GM19372 (cell line): ENCODE results near the gene CPNE7.
"Not testable (repeated sequence)": the region's sequence is repeated elsewhere in the genome, so short reads cannot be mapped to it uniquely, and the experiment has no call there.

Experiments used
- ATAC-seq: cut with Tn5 transposase; IDR thresholded peaks from one replicate; pipeline ENCODE4 v1.9.1; 2021; ENCODE audit warnings: mild to moderate bottlenecking, low read depth, moderate library complexity; ENCODE audit not compliant: unreplicated experiment

CPNE7 gene

DNA sequence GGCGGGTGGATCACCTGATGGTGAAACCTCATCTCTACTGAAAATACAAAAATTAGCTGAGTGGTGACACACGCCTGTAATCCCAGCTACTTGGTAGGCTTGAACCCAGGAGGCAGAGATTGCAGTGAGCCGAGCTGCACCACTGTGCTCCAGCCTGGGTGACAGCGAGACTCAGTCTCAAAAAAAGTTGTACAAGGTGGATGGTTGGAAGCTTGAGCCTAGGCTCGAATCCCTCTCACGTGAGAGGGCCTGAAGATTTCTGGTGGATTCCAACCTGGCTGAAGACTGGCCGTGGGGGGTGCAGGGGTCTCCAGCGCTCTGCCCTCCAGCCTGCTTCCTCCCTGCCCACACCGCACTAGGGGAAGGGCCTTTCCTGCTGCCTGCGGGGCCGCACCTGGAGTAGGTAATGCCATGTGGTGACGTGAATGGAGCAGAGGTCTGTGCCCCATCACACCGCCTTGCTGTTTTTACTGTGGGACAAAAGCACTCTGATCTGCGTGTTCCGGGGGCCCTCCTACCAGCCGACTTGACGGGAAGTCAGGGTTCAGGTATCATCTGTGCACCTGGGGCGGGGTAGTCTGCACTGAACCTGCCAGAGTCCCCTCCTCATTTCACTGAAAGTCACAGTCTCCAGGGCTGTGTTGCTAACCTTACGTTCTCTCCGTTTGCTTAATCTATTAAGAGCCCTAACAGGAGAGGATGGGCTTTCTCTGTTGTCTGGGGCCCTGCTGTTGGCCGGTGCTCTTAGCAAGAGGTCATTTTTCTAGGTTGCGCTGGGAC, 10.9 kb upstream of the CPNE7 start:
- ATAC-seq: no peak

- no peak for ATAC-seq
These were observed 10.4 kb upstream of the CPNE7 start for GRCh38 chr16:89565256-89565505.

- ATAC-seq: no peak
These were observed 9.8 kb upstream of the CPNE7 start for GRCh38 chr16:89565506-89566372.

- ATAC-seq: no peak
These were observed 7.6 kb upstream of the CPNE7 start for GRCh38 chr16:89567656-89568594.

- no peak for ATAC-seq
These were observed 5.8 kb upstream of the CPNE7 start for GRCh38 chr16:89569506-89570341.

DNA sequence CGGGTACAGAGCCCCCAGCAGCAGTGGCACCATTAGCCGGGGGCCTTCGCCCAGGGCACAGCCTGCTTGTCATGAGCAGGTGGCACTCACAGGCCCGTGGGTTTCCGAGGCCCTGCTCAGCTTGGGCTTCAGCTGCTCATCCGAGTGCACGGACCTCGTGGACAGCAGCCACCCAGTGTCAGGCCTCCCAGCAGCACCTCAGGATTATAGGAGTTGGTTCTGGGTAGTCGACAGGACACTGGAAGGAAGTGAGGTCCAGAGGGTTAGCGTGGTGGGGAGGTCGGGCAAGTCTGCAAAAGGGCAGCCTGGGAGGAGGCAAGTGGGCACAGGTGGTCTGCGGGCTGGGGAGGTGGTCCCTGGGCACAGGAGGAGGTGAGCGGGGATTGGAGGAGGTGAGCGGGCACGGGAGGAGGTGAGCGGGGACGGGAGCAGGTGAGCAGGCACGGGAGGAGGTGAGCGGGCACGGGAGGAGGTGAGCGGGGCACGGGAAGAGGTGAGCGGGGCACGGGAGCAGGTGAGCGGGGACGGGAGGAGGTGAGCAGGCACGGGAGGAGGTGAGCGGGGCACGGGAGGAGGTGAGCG, 5.1 kb upstream of the CPNE7 start:
- ATAC-seq: no peak

GRCh38 chr16:89570983-89571598, 4.5 kb upstream of the CPNE7 start:
- not testable (repeated sequence) for ATAC-seq

- ATAC-seq: no peak
These were observed 3.9 kb upstream of the CPNE7 start for GRCh38 chr16:89571636-89572035.

DNA sequence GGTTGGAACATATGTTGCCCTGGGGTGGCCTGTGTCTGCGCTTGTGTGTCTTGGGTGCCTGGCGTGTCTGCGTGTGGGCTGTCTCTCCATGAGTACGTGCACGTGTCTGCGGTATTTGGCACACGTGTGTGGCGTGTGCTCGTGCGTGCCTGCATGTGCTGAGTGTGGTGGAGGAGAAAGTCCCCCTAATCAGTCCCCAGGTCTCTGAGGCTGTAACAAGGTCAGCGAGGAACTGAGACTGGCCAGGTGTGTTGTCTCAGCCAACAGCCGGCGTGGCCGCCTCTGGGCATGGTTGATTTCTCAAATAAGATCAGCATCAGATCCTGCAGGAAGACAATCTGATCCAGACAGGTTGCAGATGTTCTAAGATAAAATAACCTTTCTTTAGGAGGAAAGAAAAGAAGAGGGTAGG, 3.5 kb upstream of the CPNE7 start:
- ATAC-seq: no peak

DNA sequence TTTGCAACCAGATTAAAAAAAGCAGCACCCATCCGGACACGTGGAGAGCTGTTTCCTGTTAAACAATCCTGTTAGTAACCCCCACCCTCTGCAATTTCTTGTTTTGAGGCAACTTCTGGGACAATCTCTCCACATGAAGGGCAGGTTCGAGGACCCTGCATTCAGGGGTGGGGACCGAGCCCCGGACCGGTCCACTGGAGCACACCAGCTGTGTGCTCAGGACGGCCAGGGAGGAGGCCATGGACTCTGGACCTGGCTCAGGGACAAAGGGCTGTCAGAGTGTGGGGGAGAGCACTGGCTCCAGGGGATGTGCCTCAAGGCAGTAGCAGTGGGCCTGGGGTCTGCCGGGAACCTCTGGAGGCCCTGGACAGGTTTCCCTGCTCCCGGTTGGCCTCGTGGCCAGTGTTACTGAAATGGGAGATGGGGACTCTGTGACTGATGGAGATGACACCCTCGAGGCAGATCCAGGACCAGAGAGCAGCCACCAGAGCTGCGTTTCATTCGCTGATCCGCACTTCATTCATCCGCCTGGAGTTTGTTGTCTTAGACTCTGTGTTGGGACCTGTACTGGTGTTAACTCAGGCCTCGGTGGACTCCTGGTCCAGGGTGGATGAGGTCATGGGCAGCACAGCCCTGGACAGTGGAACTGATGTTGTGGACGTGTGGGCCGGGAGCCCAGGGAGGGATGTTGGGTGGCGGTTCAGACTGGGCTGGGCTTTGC, 2.9 kb upstream of the CPNE7 start:
- no peak for ATAC-seq

GRCh38 chr16:89573826-89574680, 1.5 kb upstream of the CPNE7 start:
- ATAC-seq: no peak

DNA sequence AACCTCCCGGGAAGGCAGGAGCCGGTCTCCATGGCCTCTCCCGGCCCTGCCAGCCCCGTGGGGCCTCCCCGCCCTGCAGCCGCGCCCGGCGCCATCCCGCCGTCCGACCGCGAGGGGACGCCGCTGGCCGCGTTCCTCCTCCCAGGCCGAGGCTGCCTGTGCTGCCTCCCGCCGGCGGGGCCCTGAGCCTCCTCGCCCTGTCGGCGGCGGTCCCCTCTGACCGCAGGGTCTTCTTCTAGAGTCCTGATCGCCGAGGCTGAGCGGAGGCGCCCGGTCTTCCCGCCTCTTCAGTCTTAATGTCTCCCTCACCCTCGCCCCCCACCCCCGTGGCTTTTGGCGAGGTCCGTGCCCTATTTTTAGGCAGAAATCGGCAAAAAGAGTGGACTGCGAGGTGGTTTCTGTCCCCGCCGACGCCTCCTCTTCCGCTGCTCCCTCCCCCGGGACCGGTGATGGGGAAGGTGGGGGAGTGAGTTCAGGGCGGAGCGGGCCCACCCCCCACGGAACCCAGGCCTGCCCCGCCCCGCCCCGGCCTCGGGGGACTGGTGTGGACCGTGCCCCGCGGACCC, 794 bp upstream of the CPNE7 start:
- no peak for ATAC-seq

GRCh38 chr16:89576153-89577054, 846 bp downstream of the CPNE7 start:
- ATAC-seq: no peak

DNA sequence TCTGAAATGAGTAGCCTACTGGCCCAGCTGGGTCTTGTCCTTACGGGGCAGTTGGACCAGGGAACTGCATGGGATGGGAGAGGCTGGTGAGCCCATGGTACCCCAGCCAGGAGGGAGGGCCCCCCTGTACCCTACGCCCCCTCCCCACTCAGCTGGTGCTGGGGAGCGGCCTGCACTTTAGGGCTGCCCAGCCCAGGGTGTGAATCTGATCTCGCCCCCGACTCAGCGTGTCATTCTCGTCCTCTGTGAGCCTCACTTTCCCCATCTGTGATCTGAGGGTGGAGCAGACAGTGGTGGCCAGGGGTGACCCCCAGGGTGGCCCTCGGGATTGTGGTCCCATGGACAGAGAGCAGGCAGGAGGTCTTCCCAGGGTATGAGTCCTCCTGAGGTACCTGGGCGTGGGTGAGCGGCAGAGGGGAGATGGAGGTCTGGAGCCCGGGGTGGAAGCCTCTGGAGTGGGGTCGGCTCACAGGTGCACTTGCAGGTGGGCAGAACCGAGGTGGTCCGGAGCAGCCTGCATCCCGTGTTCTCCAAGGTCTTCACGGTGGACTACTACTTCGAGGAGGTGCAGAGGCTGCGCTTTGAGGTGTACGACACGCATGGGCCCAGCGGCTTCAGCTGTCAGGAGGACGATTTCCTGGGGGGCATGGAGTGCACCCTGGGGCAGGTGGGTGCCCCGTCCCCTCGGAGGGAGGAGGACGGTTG, 1.6 kb downstream of the CPNE7 start:
- no peak for ATAC-seq

DNA sequence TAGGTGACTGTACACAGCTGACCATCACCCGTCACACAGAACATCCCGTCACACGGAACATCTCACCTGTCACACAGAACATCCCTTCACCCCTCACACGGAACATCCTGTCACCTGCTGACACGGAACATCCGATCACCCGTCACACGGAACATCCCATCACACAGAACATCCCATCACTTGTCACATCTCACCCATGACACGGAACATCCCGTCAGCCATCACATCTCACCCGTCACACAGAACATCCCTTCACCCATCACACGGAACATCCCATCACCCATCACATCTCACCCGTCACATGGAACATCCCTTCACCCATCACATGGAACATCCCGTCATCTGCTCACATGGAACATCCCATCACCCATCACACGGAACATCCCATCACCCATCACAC, 3.8 kb downstream of the CPNE7 start:
- no peak for ATAC-seq
